Measurements from ENCODE around the gene DIS3L2. TPM values are rescaled to one million over a fixed set of nuclear protein-coding genes. Genes with fewer than 3 reads are reported as not detected.

The DIS3L2 gene
- total and polyA plus RNA-seq, 12 donors = 20.0 to 54.7 (median 30.5) TPM

DNA sequence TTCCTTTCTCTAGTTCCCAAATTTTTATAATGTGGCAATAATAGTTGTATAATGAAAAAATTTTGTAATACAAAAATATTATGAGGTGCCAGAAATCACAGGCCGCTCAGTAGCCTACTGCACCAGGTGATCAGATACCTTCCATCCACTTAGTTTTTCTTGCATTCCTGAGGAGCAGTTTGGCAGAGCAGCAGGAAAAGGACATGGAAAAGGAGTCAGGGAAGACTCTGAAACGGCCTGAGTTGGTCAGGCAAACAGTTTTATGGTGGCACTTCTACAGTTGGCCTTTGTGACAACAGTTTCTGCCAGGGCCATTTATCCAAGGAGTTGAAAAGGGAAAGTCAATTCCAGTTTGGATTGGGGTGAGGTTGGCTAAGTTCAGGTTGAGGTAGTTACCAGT is 251.7 kb downstream of the DIS3L2 start:
- 83 to 92% (median 87%) methylated on average over 2 of the region's 2 CpGs for WGBS, 4 donors
- Histone ChIP-seq H3K36me3 (replicated peaks in 1 of 2) (no peaks in the 10 kb centered on the region), H3K4me1 (replicated peaks in 1 of 2) (no peaks in the 10 kb centered on the region), H3K27me3 (no peaks in the 10 kb centered on the region), H3K27ac (no peak overlapping the region), H3K9me3 (replicated peaks in 1 of 3) (no peaks in the 10 kb centered on the region), H3K4me3 (no peak overlapping the region)
- intact Hi-C loops (cut with DNase I) = no loop called here
- TF ChIP-seq CTCF (IDR thresholded peaks at IDR 0.05) (no peak), POLR2A (IDR thresholded peaks at IDR 0.05) (no peak)
- DNase-seq = no peak

- Histone ChIP-seq H3K27ac (no peak overlapping the region), H3K27me3 (no peaks in the 10 kb centered on the region), H3K36me3 (replicated peaks in 1 of 2) (no peaks in the 10 kb centered on the region), H3K9me3 (replicated peaks in 1 of 3) (no peaks in the 10 kb centered on the region), H3K4me1 (replicated peaks in 1 of 2) (no peaks in the 10 kb centered on the region), H3K4me3 (no peak overlapping the region)
- TF ChIP-seq CTCF (IDR thresholded peaks at IDR 0.05) = no peak
- TF ChIP-seq POLR2A (IDR thresholded peaks at IDR 0.05) = no peak
- WGBS, 4 donors = 83 to 94% (median 89%) methylated on average over 5 of the region's 5 CpGs
- intact Hi-C loops (cut with DNase I) = no loop called here
- no peak for DNase-seq
Observed at GRCh38 chr2:232214053-232214452, 252.5 kb downstream of the DIS3L2 start.

GRCh38 chr2:232216028-232216427 is 254.5 kb downstream of the DIS3L2 start:
- H3K4me1 ChIP-seq (replicated peaks in 1 of 2) = no peaks in the 10 kb centered on the region
- no peaks in the 10 kb centered on the region for H3K27me3 ChIP-seq
- H3K4me3 ChIP-seq = no peak overlapping the region
- intact Hi-C loops (cut with DNase I) = no loop called here
- no peaks in the 10 kb centered on the region for H3K9me3 ChIP-seq (replicated peaks in 1 of 3)
- WGBS, 4 donors = 87 to 94% (median 91%) methylated on average over 3 of the region's 3 CpGs
- DNase-seq = no peak
- H3K36me3 ChIP-seq (replicated peaks in 1 of 2) = no peaks in the 10 kb centered on the region
- no peak for TF ChIP-seq POLR2A (IDR thresholded peaks at IDR 0.05)
- TF ChIP-seq CTCF (IDR thresholded peaks at IDR 0.05) = no peak
- H3K27ac ChIP-seq = no peak overlapping the region

GRCh38 chr2:232218778-232219495 is 257.4 kb downstream of the DIS3L2 start:
- H3K27me3 ChIP-seq = no peaks in the 10 kb centered on the region
- 84 to 92% (median 90%) methylated on average over 6 of the region's 6 CpGs for WGBS, 4 donors

More at GRCh38 chr2:232218778-232219495, 257.4 kb downstream of the DIS3L2 start:
- DNase-seq = no peak
- intact Hi-C loops (cut with DNase I) = no loop called here
- Histone ChIP-seq H3K4me3 (no peak overlapping the region), H3K27ac (no peak overlapping the region), H3K4me1 (replicated peaks in 1 of 2) (no peaks in the 10 kb centered on the region), H3K9me3 (replicated peaks in 1 of 3) (no peaks in the 10 kb centered on the region), H3K36me3 (replicated peaks in 1 of 2) (no peaks in the 10 kb centered on the region)
- TF ChIP-seq CTCF (IDR thresholded peaks at IDR 0.05) (no peak), POLR2A (IDR thresholded peaks at IDR 0.05) (no peak)
